NCI-H187 (cell line): ENCODE results near the gene MVB12B.

ENCODE experiments used
- DNase-seq, 2 experiments: peaks; one replicate each; lab custom pipeline; 2025; lab: John Stamatoyannopoulos, UW

MVB12B gene

GRCh38 chr9:126494746-126495145 is 168.1 kb downstream of the MVB12B start:
- no peak for DNase-seq

- DNase-seq: peak in 1 of 2 experiments; percentile 15
Measured at GRCh38 chr9:126495411-126496180, 169.0 kb downstream of the MVB12B start.

- no peak for DNase-seq
Measured at GRCh38 chr9:126496181-126496576, 169.6 kb downstream of the MVB12B start.

GRCh38 chr9:126496781-126497659 is 170.4 kb downstream of the MVB12B start:
- no peak for DNase-seq

- no peak for DNase-seq
Measured at GRCh38 chr9:126497660-126498275, 171.1 kb downstream of the MVB12B start.

GRCh38 chr9:126498331-126498730 is 171.7 kb downstream of the MVB12B start:
- no peak for DNase-seq

GRCh38 chr9:126499005-126499910 is 172.6 kb downstream of the MVB12B start:
- DNase-seq: no peak

GRCh38 chr9:126499911-126500599 is 173.4 kb downstream of the MVB12B start:
- no peak for DNase-seq

- no peak for DNase-seq
Measured at GRCh38 chr9:126500600-126501382, 174.2 kb downstream of the MVB12B start.

GRCh38 chr9:126501383-126502331 is 175.0 kb downstream of the MVB12B start:
- no peak for DNase-seq

GRCh38 chr9:126502417-126503332 is 176.0 kb downstream of the MVB12B start:
- no peak for DNase-seq

- no peak for DNase-seq
Measured at GRCh38 chr9:126503333-126504085, 176.9 kb downstream of the MVB12B start.

GRCh38 chr9:126504086-126504976 is 177.7 kb downstream of the MVB12B start:
- no peak for DNase-seq

- no peak for DNase-seq
Measured at GRCh38 chr9:126504977-126505455, 178.4 kb downstream of the MVB12B start.

GRCh38 chr9:126505697-126506346 is 179.2 kb downstream of the MVB12B start:
- no peak for DNase-seq
